ENCODE measurements around the gene IFT20.

The IFT20 gene

GRCh38 chr17:28335201-28335958 is at the start of gene IFT20, which contains the start of gene TNFAIP1:
Gene IFT20 (minus strand): TSS chr17:28335472. CDS start chr17:28331985, 3,487 bp downstream.
Gene TNFAIP1 (plus strand): TSS chr17:28335761. CDS start chr17:28339522, 3,761 bp downstream.
- DNase-seq: peak; percentile 97 to 98

- no peak for DNase-seq
Measured at GRCh38 chr17:28385037-28385400, 49.7 kb upstream of the IFT20 start.

- peak; percentile 29 to 58 for DNase-seq
Measured at GRCh38 chr17:28384281-28385036, 49.2 kb upstream of the IFT20 start.

- no peak for DNase-seq
Measured at GRCh38 chr17:28381141-28381825, 46.0 kb upstream of the IFT20 start.

- no peak for DNase-seq
Measured at GRCh38 chr17:28379814-28380801, 44.8 kb upstream of the IFT20 start.

- no peak for DNase-seq
Measured at GRCh38 chr17:28372945-28373274, 37.6 kb upstream of the IFT20 start.

GRCh38 chr17:28372203-28372944 is 37.1 kb upstream of the IFT20 start:
- DNase-seq: peak in 1 of 2 experiments; percentile 20

GRCh38 chr17:28371245-28372202 is 36.3 kb upstream of the IFT20 start, which contains the start of gene SARM1:
Gene SARM1 (plus strand): TSS chr17:28371694. CDS start chr17:28372033, 339 bp downstream.
- peak; percentile 79 to 81 for DNase-seq

GRCh38 chr17:28370744-28371103 is 35.5 kb upstream of the IFT20 start:
- DNase-seq: no peak

GRCh38 chr17:28370035-28370743 is 34.9 kb upstream of the IFT20 start, which contains the start of gene VTN:
Gene VTN (minus strand): TSS chr17:28370307. CDS start chr17:28370203, 104 bp downstream.
- no peak for DNase-seq

GRCh38 chr17:28369684-28370034 is 34.4 kb upstream of the IFT20 start:
- no peak for DNase-seq

GRCh38 chr17:28368915-28369683 is 33.8 kb upstream of the IFT20 start:
- no peak for DNase-seq

GRCh38 chr17:28368306-28368831 is 33.1 kb upstream of the IFT20 start:
- DNase-seq: no peak

GRCh38 chr17:28367641-28368305 is 32.5 kb upstream of the IFT20 start:
- no peak for DNase-seq

GRCh38 chr17:28366605-28367004 is 31.3 kb upstream of the IFT20 start:
- DNase-seq: no peak

GRCh38 chr17:28365487-28365886 is 30.2 kb upstream of the IFT20 start:
- no peak for DNase-seq

GRCh38 chr17:28364665-28365363 is 29.5 kb upstream of the IFT20 start, which contains the start of gene SEBOX:
Gene SEBOX (minus strand): TSS chr17:28365199. CDS start chr17:28365151, 48 bp downstream.
- DNase-seq: no peak

All from NCI-H2081 (cell line).